NK-92 (cell line): ENCODE data around the gene OPCML.

Experiments used
- DNase-seq: peaks from one replicate; lab custom pipeline; 2025; ENCODE audit not compliant: unreplicated experiment; lab: John Stamatoyannopoulos, UW

Gene OPCML

GRCh38 chr11:133303262-133303661 lies 229.0 kb downstream of the OPCML start:
- DNase-seq: no peak

GRCh38 chr11:133302056-133302455 lies 230.2 kb downstream of the OPCML start:
- no peak for DNase-seq

- DNase-seq: no peak
Measured at GRCh38 chr11:133300666-133301065, 231.6 kb downstream of the OPCML start.

GRCh38 chr11:133291780-133292179 lies 240.5 kb downstream of the OPCML start:
- DNase-seq: no peak

- DNase-seq: no peak
Measured at GRCh38 chr11:133285359-133285758, 246.9 kb downstream of the OPCML start.

GRCh38 chr11:133284156-133284555 lies 248.1 kb downstream of the OPCML start:
- no peak for DNase-seq

- no peak for DNase-seq
Measured at GRCh38 chr11:133277886-133278285, 254.4 kb downstream of the OPCML start.

- DNase-seq: no peak
Measured at GRCh38 chr11:133271871-133272776, 260.2 kb downstream of the OPCML start.

GRCh38 chr11:133271206-133271605 lies 261.1 kb downstream of the OPCML start:
- no peak for DNase-seq

- DNase-seq: no peak
Measured at GRCh38 chr11:133269267-133269666, 263.0 kb downstream of the OPCML start.

- no peak for DNase-seq
Measured at GRCh38 chr11:133266986-133267385, 265.3 kb downstream of the OPCML start.

- no peak for DNase-seq
Measured at GRCh38 chr11:133265530-133266035, 266.7 kb downstream of the OPCML start.

- no peak for DNase-seq
Measured at GRCh38 chr11:133263332-133263731, 269.0 kb downstream of the OPCML start.

GRCh38 chr11:133258751-133259150 lies 273.6 kb downstream of the OPCML start:
- no peak for DNase-seq

- DNase-seq: no peak
Measured at GRCh38 chr11:133254601-133255000, 277.7 kb downstream of the OPCML start.

GRCh38 chr11:133253570-133253969 lies 278.7 kb downstream of the OPCML start:
- no peak for DNase-seq

GRCh38 chr11:133251841-133252240 lies 280.5 kb downstream of the OPCML start:
- no peak for DNase-seq

- no peak for DNase-seq
Measured at GRCh38 chr11:133249530-133249929, 282.8 kb downstream of the OPCML start.

GRCh38 chr11:133249065-133249464 lies 283.2 kb downstream of the OPCML start:
- DNase-seq: no peak

- no peak for DNase-seq
Measured at GRCh38 chr11:133243832-133244231, 288.5 kb downstream of the OPCML start.

- no peak for DNase-seq
Measured at GRCh38 chr11:133240908-133241655, 291.2 kb downstream of the OPCML start.

GRCh38 chr11:133239575-133239974 lies 292.7 kb downstream of the OPCML start:
- DNase-seq: no peak
